Upper lobe of left lung (tissue), 4 donors: ENCODE data around the gene SLC51B.

Source experiments
- CTCF ChIP-seq, 6 experiments: fragments of 450-650 bp in 4 of 6; fragments of 200-600 bp in 2 of 6; sonication (generic) in 2 of 6; IDR thresholded peaks; one replicate each; pipeline ENCODE4 v1.5.1; 2016 to 2019; ENCODE audit warnings: antibody characterized with exemption in 6 of 6
- POLR2A ChIP-seq, 4 donors: fragments of 450-650 bp; IDR thresholded peaks; one replicate each; pipeline ENCODE4 v1.5.1; 2016 to 2017; ENCODE audit warnings: antibody characterized with exemption in 4 of 4, mild to moderate bottlenecking in 2 of 4

GRCh38 chr15:65083262-65083701 lies 38.1 kb downstream of the SLC51B start:
- TF ChIP-seq CTCF (IDR thresholded peaks at IDR 0.05) (peak in 3 of 6 experiments; percentile 16 to 25 (median 24)), POLR2A (IDR thresholded peaks at IDR 0.05) (no peak)
